GM21825 (cell line): ENCODE results near the gene BIRC2.
A peak's percentile ranks its signal among the peaks of the same experiment; 100 is the strongest.
"Not testable (repeated sequence)": the region's sequence is repeated elsewhere in the genome, so short reads cannot be mapped to it uniquely, and the experiment has no call there.

Source experiments
- ATAC-seq: cut with Tn5 transposase; IDR thresholded peaks from one replicate; pipeline ENCODE4 v1.9.1; 2021; ENCODE audit warnings: mild to moderate bottlenecking, moderate library complexity; ENCODE audit not compliant: unreplicated experiment

The BIRC2 gene

GRCh38 chr11:102374633-102375424, 27.8 kb downstream of the BIRC2 start:
- not testable (repeated sequence) for ATAC-seq

- ATAC-seq = no peak
These were observed 28.8 kb downstream of the BIRC2 start for GRCh38 chr11:102375720-102376399.

- ATAC-seq = no peak
These were observed 30.9 kb downstream of the BIRC2 start for GRCh38 chr11:102377891-102378290.

- ATAC-seq = no peak
These were observed 31.8 kb downstream of the BIRC2 start for GRCh38 chr11:102378818-102379217.

- ATAC-seq = no peak
These were observed 35.4 kb downstream of the BIRC2 start for GRCh38 chr11:102382384-102382783.

- no peak for ATAC-seq
These were observed 36.8 kb downstream of the BIRC2 start for GRCh38 chr11:102383839-102384238.

- no peak for ATAC-seq
These were observed 37.5 kb downstream of the BIRC2 start for GRCh38 chr11:102384419-102385079.

- no peak for ATAC-seq
These were observed 38.3 kb downstream of the BIRC2 start for GRCh38 chr11:102385085-102386007.

GRCh38 chr11:102386136-102386734, 39.2 kb downstream of the BIRC2 start:
- no peak for ATAC-seq

GRCh38 chr11:102387043-102387781, 40.2 kb downstream of the BIRC2 start:
- ATAC-seq = no peak

GRCh38 chr11:102389253-102389652, 42.2 kb downstream of the BIRC2 start:
- ATAC-seq = no peak

GRCh38 chr11:102390667-102391465, 43.9 kb downstream of the BIRC2 start:
- peak; percentile 80 for ATAC-seq

GRCh38 chr11:102391549-102392237, 44.7 kb downstream of the BIRC2 start:
- ATAC-seq = no peak

- no peak for ATAC-seq
These were observed 46.3 kb downstream of the BIRC2 start for GRCh38 chr11:102393272-102393730.

GRCh38 chr11:102395720-102396393, 48.8 kb downstream of the BIRC2 start:
- no peak for ATAC-seq

- no peak for ATAC-seq
These were observed 49.9 kb downstream of the BIRC2 start for GRCh38 chr11:102396708-102397563.

GRCh38 chr11:102398297-102398696, 51.3 kb downstream of the BIRC2 start:
- no peak for ATAC-seq
